ENCODE measurements around the gene OR8B4. TPM values are rescaled to one million over a fixed set of nuclear protein-coding genes. Genes with fewer than 3 reads are reported as not detected.
"Not testable (repeated sequence)": the region's sequence is repeated elsewhere in the genome, so short reads cannot be mapped to it uniquely, and the experiment has no call there.

Gene OR8B4
- total RNA-seq, 1 experiment from 2014 or later = not detected

- BruUV-seq (replicated peaks) = no TSS peak
- H3K4me3 ChIP-seq (ENCODE audit: low read depth, low read length, poor library complexity, severe bottlenecking) = no peak overlapping the region
- TF ChIP-seq EZH2 (IDR thresholded peaks at IDR 0.05; ENCODE audit: borderline replicate concordance, low read depth, low read length, poor library complexity, severe bottlenecking) = no peak
- intact Hi-C loops (cut with micrococcal nuclease; ENCODE audit: unreplicated experiment) = no loop called here
- H3K27me3 ChIP-seq (replicated peaks; ENCODE audit: insufficient read depth, low read depth, low read length, poor library complexity) = no peaks in the 10 kb centered on the region
- no peaks in the 10 kb centered on the region for H3K4me1 ChIP-seq (ENCODE audit: insufficient read depth, low read length, poor library complexity, severe bottlenecking)
- ChIA-PET POLR2A (ENCODE audit: low non-redundant PET) (no interaction called here), CTCF (no interaction called here)
- no peak for DNase-seq (ENCODE audit: low spot score)
- H3K27ac ChIP-seq (ENCODE audit: low read depth, low read length, poor library complexity, severe bottlenecking) = no peak overlapping the region
- H3K9me3 ChIP-seq (ENCODE audit: low read depth, low read length, poor library complexity, severe bottlenecking) = no peaks in the 10 kb centered on the region
- H3K36me3 ChIP-seq (ENCODE audit: insufficient read depth, low read length, poor library complexity, severe bottlenecking) = no peaks in the 10 kb centered on the region
These were observed 39.3 kb upstream of the OR8B4 start for GRCh38 chr11:124463990-124464389.

- H3K4me3 ChIP-seq (ENCODE audit: low read depth, low read length, poor library complexity, severe bottlenecking) = no peak overlapping the region
- no TSS peak for BruUV-seq (replicated peaks)
These were observed 38.7 kb upstream of the OR8B4 start for GRCh38 chr11:124463324-124463723.

GRCh38 chr11:124460459-124460858 lies 35.8 kb upstream of the OR8B4 start:
- POLR2A ChIA-PET (ENCODE audit: low non-redundant PET) = no interaction called here
- no peak overlapping the region for H3K27ac ChIP-seq (ENCODE audit: low read depth, low read length, poor library complexity, severe bottlenecking)
- H3K4me1 ChIP-seq (ENCODE audit: insufficient read depth, low read length, poor library complexity, severe bottlenecking) = no peaks in the 10 kb centered on the region
- CTCF ChIA-PET = no interaction called here
- DNase-seq (ENCODE audit: low spot score) = no peak
- no TSS peak for BruUV-seq (replicated peaks)
- no peaks in the 10 kb centered on the region for H3K36me3 ChIP-seq (ENCODE audit: insufficient read depth, low read length, poor library complexity, severe bottlenecking)
- H3K27me3 ChIP-seq (replicated peaks; ENCODE audit: insufficient read depth, low read depth, low read length, poor library complexity) = no peaks in the 10 kb centered on the region
- H3K9me3 ChIP-seq (ENCODE audit: low read depth, low read length, poor library complexity, severe bottlenecking) = no peaks in the 10 kb centered on the region
- intact Hi-C loops (cut with micrococcal nuclease; ENCODE audit: unreplicated experiment) = no loop called here
- TF ChIP-seq EZH2 (IDR thresholded peaks at IDR 0.05; ENCODE audit: borderline replicate concordance, low read depth, low read length, poor library complexity, severe bottlenecking) = no peak
- TF ChIP-seq CTCF (conservative IDR thresholded peaks at IDR 0.05; ENCODE audit: low read depth, low read length) = no peak
- H3K4me3 ChIP-seq (ENCODE audit: low read depth, low read length, poor library complexity, severe bottlenecking) = no peak overlapping the region

More at GRCh38 chr11:124463324-124463723, 38.7 kb upstream of the OR8B4 start:
- TF ChIP-seq CTCF (conservative IDR thresholded peaks at IDR 0.05; ENCODE audit: low read depth, low read length) = no peak
- no peak for TF ChIP-seq EZH2 (IDR thresholded peaks at IDR 0.05; ENCODE audit: borderline replicate concordance, low read depth, low read length, poor library complexity, severe bottlenecking)
- Histone ChIP-seq H3K27ac (ENCODE audit: low read depth, low read length, poor library complexity, severe bottlenecking) (no peak overlapping the region), H3K4me1 (ENCODE audit: insufficient read depth, low read length, poor library complexity, severe bottlenecking) (no peaks in the 10 kb centered on the region), H3K36me3 (ENCODE audit: insufficient read depth, low read length, poor library complexity, severe bottlenecking) (no peaks in the 10 kb centered on the region), H3K27me3 (replicated peaks; ENCODE audit: insufficient read depth, low read depth, low read length, poor library complexity) (no peaks in the 10 kb centered on the region), H3K9me3 (ENCODE audit: low read depth, low read length, poor library complexity, severe bottlenecking) (no peaks in the 10 kb centered on the region)
- intact Hi-C loops (cut with micrococcal nuclease; ENCODE audit: unreplicated experiment) = no loop called here
- CTCF ChIA-PET = no interaction called here
- POLR2A ChIA-PET (ENCODE audit: low non-redundant PET) = no interaction called here
- DNase-seq (ENCODE audit: low spot score) = no peak

- H3K27ac ChIP-seq (ENCODE audit: low read depth, low read length, poor library complexity, severe bottlenecking); H3K36me3 ChIP-seq (ENCODE audit: insufficient read depth, low read length, poor library complexity, severe bottlenecking); BruUV-seq (replicated peaks); intact Hi-C loops (cut with micrococcal nuclease; ENCODE audit: unreplicated experiment); H3K9me3 ChIP-seq (ENCODE audit: low read depth, low read length, poor library complexity, severe bottlenecking); POLR2A ChIA-PET (ENCODE audit: low non-redundant PET); DNase-seq (ENCODE audit: low spot score); H3K4me3 ChIP-seq (ENCODE audit: low read depth, low read length, poor library complexity, severe bottlenecking); CTCF ChIA-PET; H3K27me3 ChIP-seq (replicated peaks; ENCODE audit: insufficient read depth, low read depth, low read length, poor library complexity); H3K4me1 ChIP-seq (ENCODE audit: insufficient read depth, low read length, poor library complexity, severe bottlenecking): not testable (repeated sequence)
These were observed 34.7 kb upstream of the OR8B4 start for GRCh38 chr11:124459379-124459778.
